ENCODE results near the gene NT5DC2.

The NT5DC2 gene

GRCh38 chr3:52513281-52513680 lies 20.4 kb downstream of the NT5DC2 start:
- TF ChIP-seq MAX (IDR thresholded peaks at IDR 0.05) (no peak), CREB1 (IDR thresholded peaks at IDR 0.05; ENCODE audit: low read depth) (no peak), RAD21 (IDR thresholded peaks at IDR 0.05; ENCODE audit: low read depth) (no peak), EGR1 (IDR thresholded peaks at IDR 0.05) (no peak), TAF1 (IDR thresholded peaks at IDR 0.05; ENCODE audit: low read depth) (no peak)

- TF ChIP-seq TEAD4 (IDR thresholded peaks at IDR 0.05) (no peak), FOXM1 (IDR thresholded peaks at IDR 0.05; ENCODE audit: borderline replicate concordance, low read depth) (no peak)
Observed at GRCh38 chr3:52512727-52513126, 20.9 kb downstream of the NT5DC2 start.

- no peak for TF ChIP-seq TAF1 (IDR thresholded peaks at IDR 0.05; ENCODE audit: low read depth)
- no peak for TF ChIP-seq EGR1 (IDR thresholded peaks at IDR 0.05)
- TF ChIP-seq NFIC (IDR thresholded peaks at IDR 0.05) = no peak
- no peak for TF ChIP-seq USF1 (IDR thresholded peaks at IDR 0.05)
- TF ChIP-seq YY1 (IDR thresholded peaks at IDR 0.05; ENCODE audit: low read depth) = no peak
- no peak for TF ChIP-seq MAX (IDR thresholded peaks at IDR 0.05)
- no peak for TF ChIP-seq TEAD4 (IDR thresholded peaks at IDR 0.05)
- TF ChIP-seq ZBTB7A (IDR thresholded peaks at IDR 0.05; ENCODE audit: low read depth) = no peak
- TF ChIP-seq CREB1 (IDR thresholded peaks at IDR 0.05; ENCODE audit: low read depth) = no peak
- no peak for TF ChIP-seq EP300 (IDR thresholded peaks at IDR 0.05; ENCODE audit: borderline replicate concordance)
- no peak for TF ChIP-seq RAD21 (IDR thresholded peaks at IDR 0.05; ENCODE audit: low read depth)
- no peak for TF ChIP-seq FOXM1 (IDR thresholded peaks at IDR 0.05; ENCODE audit: borderline replicate concordance, low read depth)
- no peak for TF ChIP-seq REST (IDR thresholded peaks at IDR 0.05; ENCODE audit: low read depth)
- no peak for TF ChIP-seq TCF12 (IDR thresholded peaks at IDR 0.05; ENCODE audit: low read depth)
- no peak for TF ChIP-seq CEBPB (IDR thresholded peaks at IDR 0.05)
Observed at GRCh38 chr3:52512105-52512504, 21.6 kb downstream of the NT5DC2 start.

- TF ChIP-seq NFIC (IDR thresholded peaks at IDR 0.05) = no peak
- TF ChIP-seq EGR1 (IDR thresholded peaks at IDR 0.05) = no peak
- no peak for TF ChIP-seq TAF1 (IDR thresholded peaks at IDR 0.05; ENCODE audit: low read depth)
Observed at GRCh38 chr3:52511509-52511908, 22.1 kb downstream of the NT5DC2 start.

- TF ChIP-seq NFIC (IDR thresholded peaks at IDR 0.05) (no peak), RAD21 (IDR thresholded peaks at IDR 0.05; ENCODE audit: low read depth) (no peak), EGR1 (IDR thresholded peaks at IDR 0.05) (no peak), TEAD4 (IDR thresholded peaks at IDR 0.05) (no peak), TAF1 (IDR thresholded peaks at IDR 0.05; ENCODE audit: low read depth) (no peak), EP300 (IDR thresholded peaks at IDR 0.05; ENCODE audit: borderline replicate concordance) (no peak), CREB1 (IDR thresholded peaks at IDR 0.05; ENCODE audit: low read depth) (no peak), ZBTB7A (IDR thresholded peaks at IDR 0.05; ENCODE audit: low read depth) (no peak), MAX (IDR thresholded peaks at IDR 0.05) (no peak), REST (IDR thresholded peaks at IDR 0.05; ENCODE audit: low read depth) (no peak), YY1 (IDR thresholded peaks at IDR 0.05; ENCODE audit: low read depth) (no peak), CEBPB (IDR thresholded peaks at IDR 0.05) (no peak), TCF12 (IDR thresholded peaks at IDR 0.05; ENCODE audit: low read depth) (no peak), FOXM1 (IDR thresholded peaks at IDR 0.05; ENCODE audit: borderline replicate concordance, low read depth) (no peak), USF1 (IDR thresholded peaks at IDR 0.05) (no peak)
Observed at GRCh38 chr3:52509753-52510328, 23.8 kb downstream of the NT5DC2 start.

GRCh38 chr3:52507359-52507758 lies 26.3 kb downstream of the NT5DC2 start:
- TF ChIP-seq MAX (IDR thresholded peaks at IDR 0.05) = no peak
- no peak for TF ChIP-seq TEAD4 (IDR thresholded peaks at IDR 0.05)

All from Ishikawa (cell line).